DMS53 treated with DMSO at 0.1 percent for 48 hours (cell line): ENCODE data around the gene NPHP4.

Source experiments
- DNase-seq: peaks from one replicate; lab custom pipeline; 2025; ENCODE audit not compliant: unreplicated experiment; lab: John Stamatoyannopoulos, UW

The NPHP4 gene

GRCh38 chr1:5883129-5884048 lies 108.8 kb downstream of the NPHP4 start:
- no peak for DNase-seq

GRCh38 chr1:5882367-5883128 lies 109.7 kb downstream of the NPHP4 start:
- no peak for DNase-seq

GRCh38 chr1:5881526-5882222 lies 110.6 kb downstream of the NPHP4 start:
- DNase-seq: no peak

GRCh38 chr1:5880630-5881405 lies 111.4 kb downstream of the NPHP4 start:
- DNase-seq: no peak

- no peak for DNase-seq
These were observed 112.8 kb downstream of the NPHP4 start for GRCh38 chr1:5879421-5879820.

- DNase-seq: no peak
These were observed 113.3 kb downstream of the NPHP4 start for GRCh38 chr1:5878971-5879370.

- no peak for DNase-seq
These were observed 114.3 kb downstream of the NPHP4 start for GRCh38 chr1:5877683-5878530.

- no peak for DNase-seq
These were observed 115.2 kb downstream of the NPHP4 start for GRCh38 chr1:5877001-5877400.

GRCh38 chr1:5876094-5876650 lies 116.1 kb downstream of the NPHP4 start:
- no peak for DNase-seq

GRCh38 chr1:5875345-5875910 lies 116.8 kb downstream of the NPHP4 start:
- DNase-seq: no peak

GRCh38 chr1:5874416-5875110 lies 117.7 kb downstream of the NPHP4 start:
- no peak for DNase-seq

- DNase-seq: no peak
These were observed 118.7 kb downstream of the NPHP4 start for GRCh38 chr1:5873556-5873955.

- DNase-seq: no peak
These were observed 119.3 kb downstream of the NPHP4 start for GRCh38 chr1:5872886-5873285.

GRCh38 chr1:5868931-5869500 lies 123.2 kb downstream of the NPHP4 start:
- DNase-seq: no peak

- DNase-seq: no peak
These were observed 126.5 kb downstream of the NPHP4 start for GRCh38 chr1:5865774-5866173.

GRCh38 chr1:5865056-5865455 lies 127.2 kb downstream of the NPHP4 start:
- no peak for DNase-seq

GRCh38 chr1:5864256-5864655 lies 128.0 kb downstream of the NPHP4 start:
- no peak for DNase-seq

- no peak for DNase-seq
These were observed 129.0 kb downstream of the NPHP4 start for GRCh38 chr1:5863238-5863637.
